HepG2 (cell line): ENCODE results near the gene NOP56. TPM values are rescaled to one million over a fixed set of nuclear protein-coding genes. Genes with fewer than 3 reads are reported as not detected.
A peak's percentile ranks its signal among the peaks of the same experiment; 100 is the strongest.

Experiments used
- AGO2 ChIP-seq: fragments of 200-400 bp; formaldehyde crosslinking; optimal IDR thresholded peaks from 2 replicates; pipeline ENCODE3; 2017; ENCODE audit warnings: mild to moderate bottlenecking, low read depth, low read length, moderate library complexity
- CENPX ChIP-seq: sonication (generic); formaldehyde crosslinking; IDR thresholded peaks from 2 replicates; pipeline ENCODE4 v1.9.0; 2021; ENCODE audit warnings: mild to moderate bottlenecking, missing genetic modification reagents, moderate library complexity
- KLF9 ChIP-seq: IDR thresholded peaks from 2 replicates; pipeline ENCODE4 v1.6.1; 2016; ENCODE audit warnings: low read depth
- NR2F1 ChIP-seq, 2 experiments: fragments of 450-650 bp in 1 of 2; formaldehyde crosslinking in 1 of 2; IDR thresholded peaks; 2 replicates each; pipeline versions ENCODE4 v1.5.0 to v1.6.1; 2016 to 2020; ENCODE audit warnings: mild to moderate bottlenecking in 1 of 2, missing compliant biosample characterization in 1 of 2, missing genetic modification reagents in 1 of 2, moderate library complexity in 1 of 2
- RFX5 ChIP-seq: IDR thresholded peaks from 2 replicates; pipeline ENCODE4 v1.6.1; 2011; ENCODE audit warnings: low read depth, low read length, improper control_type of control experiment
- ZBTB39 ChIP-seq: sonication (generic); formaldehyde crosslinking; IDR thresholded peaks from 2 replicates; pipeline ENCODE4 v1.5.0; 2020; ENCODE audit warnings: missing genetic modification reagents
- ZNF234 ChIP-seq: sonication (generic); formaldehyde crosslinking; conservative IDR thresholded peaks from 2 replicates; pipeline ENCODE4 v1.5.1; 2020; ENCODE audit warnings: mild to moderate bottlenecking, missing genetic modification reagents
- ZNF704 ChIP-seq: sonication (generic); formaldehyde crosslinking; IDR thresholded peaks from 2 replicates; pipeline ENCODE4 v1.8.1; 2023; ENCODE audit warnings: mild to moderate bottlenecking, inconsistent platforms, moderate library complexity, missing genetic modification reagents, borderline replicate concordance
- polyA plus RNA-seq, 8 experiments: library from polyadenylated mRNA; depleted of rRNA in 3 of 8; stranded (reverse) in 7 of 8; unstranded in 1 of 8; fragments of >200 nt; fragmentation: Illumina TruSeq in 4 of 8; extraction: Trizol in 4 of 8; gene quantifications; 2 replicates each; pipeline versions ENCODE4 v1.2.1 to v1.2.3, GENCODE V29; 2011 to 2016; ENCODE audit warnings: low read depth in 4 of 8, missing spikeins in 1 of 8, mixed read lengths in 1 of 8; ENCODE audit not compliant: insufficient read depth in 1 of 8
- total RNA-seq, 5 experiments: library from RNA; depleted of rRNA; stranded (reverse); fragments of >200 nt; fragmentation: Illumina TruSeq; extraction: Trizol; gene quantifications; 2 replicates each; pipeline ENCODE4 v1.2.3, GENCODE V29; 2016; ENCODE audit warnings: low read depth in 1 of 5
- TF ChIP-seq, protein P1 (sequence below): sonication (generic); formaldehyde crosslinking; conservative IDR thresholded peaks from 2 replicates; pipeline ENCODE4 v1.4.0; 2020; ENCODE audit warnings: missing genetic modification reagents
- TF ChIP-seq, protein P2 (sequence below): sonication (generic); formaldehyde crosslinking; IDR thresholded peaks from 2 replicates; pipeline ENCODE4 v1.4.0; 2020; ENCODE audit warnings: missing genetic modification reagents, borderline replicate concordance
- TF ChIP-seq, protein P3 (sequence below): sonication (generic); formaldehyde crosslinking; IDR thresholded peaks from 2 replicates; pipeline ENCODE4 v1.4.0; 2020; ENCODE audit warnings: mild to moderate bottlenecking, missing genetic modification reagents
- TF ChIP-seq, protein P4 (sequence below): sonication (generic); formaldehyde crosslinking; IDR thresholded peaks from 2 replicates; pipeline ENCODE4 v1.4.0; 2020; ENCODE audit warnings: low read depth, mild to moderate bottlenecking, missing genetic modification reagents

NOP56 gene
- total and polyA plus RNA-seq, 2 of the 13 experiments (the other 11 are each of a cell fraction or from before 2014, with no cell fraction given) = 369 to 1,116 TPM

DNA sequence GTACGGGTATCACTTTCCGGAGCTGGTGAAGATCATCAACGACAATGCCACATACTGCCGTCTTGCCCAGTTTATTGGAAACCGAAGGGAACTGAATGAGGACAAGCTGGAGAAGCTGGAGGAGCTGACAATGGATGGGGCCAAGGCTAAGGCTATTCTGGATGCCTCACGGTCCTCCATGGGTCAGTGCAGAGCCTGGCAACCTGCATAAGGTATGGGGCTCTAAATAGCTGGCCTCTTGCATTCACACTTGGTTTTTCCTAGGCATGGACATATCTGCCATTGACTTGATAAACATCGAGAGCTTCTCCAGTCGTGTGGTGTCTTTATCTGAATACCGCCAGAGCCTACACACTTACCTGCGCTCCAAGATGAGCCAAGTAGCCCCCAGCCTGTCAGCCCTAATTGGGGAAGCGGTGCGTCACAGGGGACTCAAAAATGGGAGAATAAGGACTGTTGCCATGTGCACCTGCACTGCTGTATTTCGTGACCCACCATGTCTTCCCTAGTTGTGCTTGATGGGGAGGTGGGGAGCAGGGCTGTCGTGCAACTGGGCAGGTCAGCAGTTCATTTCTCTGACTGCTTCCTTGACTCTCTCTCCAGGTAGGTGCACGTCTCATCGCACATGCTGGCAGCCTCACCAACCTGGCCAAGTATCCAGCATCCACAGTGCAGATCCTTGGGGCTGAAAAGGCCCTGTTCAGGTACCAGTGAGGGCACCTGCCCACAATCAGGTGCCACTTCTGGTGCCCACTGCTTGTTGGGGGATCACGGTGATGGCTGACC, 3.1 kb downstream of the NOP56 start (continued):
- TF ChIP-seq, protein P1, sequence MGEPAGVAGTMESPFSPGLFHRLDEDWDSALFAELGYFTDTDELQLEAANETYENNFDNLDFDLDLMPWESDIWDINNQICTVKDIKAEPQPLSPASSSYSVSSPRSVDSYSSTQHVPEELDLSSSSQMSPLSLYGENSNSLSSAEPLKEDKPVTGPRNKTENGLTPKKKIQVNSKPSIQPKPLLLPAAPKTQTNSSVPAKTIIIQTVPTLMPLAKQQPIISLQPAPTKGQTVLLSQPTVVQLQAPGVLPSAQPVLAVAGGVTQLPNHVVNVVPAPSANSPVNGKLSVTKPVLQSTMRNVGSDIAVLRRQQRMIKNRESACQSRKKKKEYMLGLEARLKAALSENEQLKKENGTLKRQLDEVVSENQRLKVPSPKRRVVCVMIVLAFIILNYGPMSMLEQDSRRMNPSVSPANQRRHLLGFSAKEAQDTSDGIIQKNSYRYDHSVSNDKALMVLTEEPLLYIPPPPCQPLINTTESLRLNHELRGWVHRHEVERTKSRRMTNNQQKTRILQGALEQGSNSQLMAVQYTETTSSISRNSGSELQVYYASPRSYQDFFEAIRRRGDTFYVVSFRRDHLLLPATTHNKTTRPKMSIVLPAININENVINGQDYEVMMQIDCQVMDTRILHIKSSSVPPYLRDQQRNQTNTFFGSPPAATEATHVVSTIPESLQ (CRISPR knock-in tag) = no peak
- no peak for TF ChIP-seq ZBTB39 (CRISPR knock-in tag)
- TF ChIP-seq, protein P2, sequence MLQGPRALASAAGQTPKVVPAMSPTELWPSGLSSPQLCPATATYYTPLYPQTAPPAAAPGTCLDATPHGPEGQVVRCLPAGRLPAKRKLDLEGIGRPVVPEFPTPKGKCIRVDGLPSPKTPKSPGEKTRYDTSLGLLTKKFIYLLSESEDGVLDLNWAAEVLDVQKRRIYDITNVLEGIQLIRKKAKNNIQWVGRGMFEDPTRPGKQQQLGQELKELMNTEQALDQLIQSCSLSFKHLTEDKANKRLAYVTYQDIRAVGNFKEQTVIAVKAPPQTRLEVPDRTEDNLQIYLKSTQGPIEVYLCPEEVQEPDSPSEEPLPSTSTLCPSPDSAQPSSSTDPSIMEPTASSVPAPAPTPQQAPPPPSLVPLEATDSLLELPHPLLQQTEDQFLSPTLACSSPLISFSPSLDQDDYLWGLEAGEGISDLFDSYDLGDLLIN (CRISPR knock-in tag) = no peak
- peak; percentile 92 for TF ChIP-seq AGO2
- no peak for TF ChIP-seq CENPX (CRISPR knock-in tag)
- no peak for TF ChIP-seq RFX5
- no peak for TF ChIP-seq ZNF234
- TF ChIP-seq, protein P3, sequence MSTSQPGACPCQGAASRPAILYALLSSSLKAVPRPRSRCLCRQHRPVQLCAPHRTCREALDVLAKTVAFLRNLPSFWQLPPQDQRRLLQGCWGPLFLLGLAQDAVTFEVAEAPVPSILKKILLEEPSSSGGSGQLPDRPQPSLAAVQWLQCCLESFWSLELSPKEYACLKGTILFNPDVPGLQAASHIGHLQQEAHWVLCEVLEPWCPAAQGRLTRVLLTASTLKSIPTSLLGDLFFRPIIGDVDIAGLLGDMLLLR (CRISPR knock-in tag) = no peak
- no peak for TF ChIP-seq KLF9 (CRISPR knock-in tag)
- TF ChIP-seq, protein P4, sequence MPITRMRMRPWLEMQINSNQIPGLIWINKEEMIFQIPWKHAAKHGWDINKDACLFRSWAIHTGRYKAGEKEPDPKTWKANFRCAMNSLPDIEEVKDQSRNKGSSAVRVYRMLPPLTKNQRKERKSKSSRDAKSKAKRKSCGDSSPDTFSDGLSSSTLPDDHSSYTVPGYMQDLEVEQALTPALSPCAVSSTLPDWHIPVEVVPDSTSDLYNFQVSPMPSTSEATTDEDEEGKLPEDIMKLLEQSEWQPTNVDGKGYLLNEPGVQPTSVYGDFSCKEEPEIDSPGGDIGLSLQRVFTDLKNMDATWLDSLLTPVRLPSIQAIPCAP = no peak
- TF ChIP-seq NR2F1 (CRISPR knock-in tag; IDR thresholded peaks at IDR 0.05) = no peak
- no peak for TF ChIP-seq ZNF704 (CRISPR knock-in tag)
